SJSA1 (cell line): ENCODE data around the gene ZNF181. TPM values are rescaled to one million over a fixed set of nuclear protein-coding genes. Genes with fewer than 3 reads are reported as not detected.
A peak's percentile ranks its signal among the peaks of the same experiment; 100 is the strongest.
"Not testable (repeated sequence)": the region's sequence is repeated elsewhere in the genome, so short reads cannot be mapped to it uniquely, and the experiment has no call there.

ENCODE experiments used
- DNase-seq, 2 experiments: peaks; one replicate each; pipeline ENCODE4 v3.0.0-alpha.2; 2015 to 2020; ENCODE audit warnings: low spot score in 2 of 2, low read depth in 1 of 2
- H3K27ac ChIP-seq: fragments of 250-450 bp; sonication (Bioruptor Pico); 2 replicates; pipeline ENCODE4 v1.5.1; 2020; ENCODE audit warnings: mild to moderate bottlenecking, moderate library complexity
- H3K27me3 ChIP-seq: fragments of 250-450 bp; sonication (Bioruptor Pico); replicated peaks from 2 replicates; pipeline ENCODE4 v1.5.1; 2020; ENCODE audit warnings: mild to moderate bottlenecking, moderate library complexity
- H3K36me3 ChIP-seq: fragments of 250-450 bp; sonication (Bioruptor Pico); 2 replicates; pipeline ENCODE4 v1.5.1; 2020; ENCODE audit warnings: mild to moderate bottlenecking
- H3K4me1 ChIP-seq: fragments of 250-450 bp; sonication (Bioruptor Pico); replicated peaks from 2 replicates; pipeline ENCODE4 v1.6.1; 2021; ENCODE audit warnings: mild to moderate bottlenecking
- H3K4me3 ChIP-seq: fragments of 250-450 bp; sonication (Bioruptor Pico); 2 replicates; pipeline ENCODE4 v1.5.1; 2020; ENCODE audit warnings: mild to moderate bottlenecking
- H3K9me3 ChIP-seq: fragments of 250-450 bp; sonication (Bioruptor Pico); replicated peaks from 2 replicates; pipeline ENCODE4 v1.5.1; 2020; ENCODE audit warnings: mild to moderate bottlenecking
- total RNA-seq: library from RNA; depleted of rRNA; stranded (reverse); fragments of >200 nt; shearing (Covaris generic); gene quantifications from 2 replicates; pipeline ENCODE4 v1.2.3, GENCODE V29; 2014; rRNA removed

Gene ZNF181
- 15.9 and 26.4 TPM in 2 replicates for total RNA-seq

DNA sequence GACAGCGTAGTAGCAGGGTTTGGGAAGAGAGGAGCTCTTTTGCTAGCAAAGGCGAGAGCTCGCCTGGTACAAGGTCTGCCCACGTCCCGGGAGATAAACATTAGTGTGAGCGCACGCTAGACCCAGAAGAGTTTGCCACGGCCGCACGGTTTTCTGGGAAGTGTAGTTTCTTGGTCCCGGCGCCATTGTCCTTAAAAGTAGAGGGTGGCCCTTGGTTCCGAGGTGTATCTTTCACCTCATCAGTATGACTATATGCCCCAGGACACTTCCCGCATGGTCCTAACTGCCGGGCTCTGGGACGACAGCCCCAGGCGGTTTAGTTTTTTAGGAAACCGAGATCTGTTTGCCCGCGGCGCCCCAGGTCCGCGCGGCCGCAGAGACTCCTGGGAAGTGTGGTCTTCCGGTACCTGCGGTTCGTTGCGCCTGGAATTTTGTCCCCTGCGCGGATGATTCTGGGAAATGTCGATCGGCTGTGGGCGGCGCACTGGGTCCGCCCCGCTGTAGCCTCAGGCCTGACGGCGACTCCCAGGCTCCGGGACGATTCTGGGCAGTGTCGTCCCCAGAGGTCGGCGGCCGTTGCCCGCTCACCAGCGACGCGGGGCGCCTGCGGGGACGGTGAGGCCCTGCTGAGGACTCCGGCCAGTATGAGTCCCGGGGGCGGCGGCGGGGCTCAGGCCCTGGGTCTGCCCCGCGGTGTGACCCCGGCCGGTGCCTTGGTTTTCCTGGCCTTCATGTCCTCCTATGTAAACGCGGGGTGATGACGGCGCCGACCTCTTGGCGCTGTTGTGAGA, at the start of gene ZNF181:
ZNF181 (plus strand) TSS at position 498 of the 791 bp plus-strand sequence. CDS start 795 bp downstream, outside the sequence.
- Histone ChIP-seq H3K4me1 (peaks cover 4% of the 10 kb centered on the region; the same call in 1 of the 2 replicates), H3K27ac (peak within 1 kb of the TSS; percentile 98), H3K36me3 (peaks cover 4% of the 10 kb centered on the region; the same call in 1 of the 2 replicates), H3K9me3 (no peaks in the 10 kb centered on the region), H3K4me3 (peak within 1 kb of the TSS; percentile 79), H3K27me3 (no peaks in the 10 kb centered on the region)
- DNase-seq, result peak; percentile 90 to 95

DNA sequence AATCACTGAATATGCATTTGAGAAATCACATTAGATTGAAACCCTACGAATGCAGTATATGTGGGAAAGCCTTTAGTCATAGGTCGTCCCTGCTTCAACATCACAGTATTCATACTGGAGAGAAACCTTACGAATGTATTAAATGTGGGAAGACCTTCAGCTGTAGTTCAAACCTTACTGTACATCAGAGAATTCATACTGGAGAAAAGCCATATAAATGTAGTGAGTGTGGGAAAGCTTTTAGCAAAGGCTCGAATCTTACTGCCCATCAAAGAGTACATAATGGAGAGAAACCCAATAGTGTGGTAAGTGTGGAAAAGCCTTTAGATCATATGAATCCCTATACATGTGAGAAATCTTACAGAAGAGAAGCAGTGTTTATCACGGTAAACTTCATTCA, 48.8 kb upstream of the ZNF181 start:
- DNase-seq, H3K4me1 ChIP-seq, H3K9me3 ChIP-seq, H3K27ac ChIP-seq, H3K4me3 ChIP-seq, H3K27me3 ChIP-seq: not testable (repeated sequence)
- H3K36me3 ChIP-seq, result peaks cover 45% of the 10 kb centered on the region

DNA sequence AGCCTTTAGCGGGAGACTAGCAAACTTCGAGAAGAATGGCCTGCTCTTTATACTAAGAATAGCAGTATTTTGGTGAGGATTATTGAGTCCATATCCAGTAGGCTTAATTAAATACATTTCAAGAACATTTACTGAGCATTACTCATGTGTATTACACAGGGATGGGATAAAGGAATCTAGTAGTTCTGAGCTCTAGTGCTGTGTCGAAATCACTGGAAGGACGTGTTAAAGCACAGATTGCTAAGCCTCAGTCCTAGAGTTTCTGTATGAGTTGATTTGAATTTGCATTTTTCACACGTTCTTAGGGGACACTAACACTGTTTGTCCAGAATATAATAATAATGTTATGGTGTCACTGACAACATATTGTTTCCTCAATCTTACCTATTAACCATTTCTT, 47.6 kb upstream of the ZNF181 start:
- DNase-seq, result no peak
- peaks cover 34% of the 10 kb centered on the region for H3K36me3 ChIP-seq

GRCh38 chr19:34687348-34687747, 46.7 kb upstream of the ZNF181 start:
- no peak for DNase-seq
- Histone ChIP-seq H3K27me3 (no peaks in the 10 kb centered on the region), H3K9me3 (0 out of 2 replicates have a peak, but pooled peaks cover 5% of the 10 kb centered on the region), H3K27ac (no peak overlapping the region), H3K36me3 (peaks cover 25% of the 10 kb centered on the region), H3K4me3 (no peak overlapping the region), H3K4me1 (no peaks in the 10 kb centered on the region)

More for the DNA sequence above, 47.6 kb upstream of the ZNF181 start:
- Histone ChIP-seq H3K27ac (no peak overlapping the region), H3K4me1 (no peaks in the 10 kb centered on the region), H3K4me3 (no peak overlapping the region), H3K9me3 (0 out of 2 replicates have a peak, but pooled peaks cover 5% of the 10 kb centered on the region), H3K27me3 (no peaks in the 10 kb centered on the region)

DNA sequence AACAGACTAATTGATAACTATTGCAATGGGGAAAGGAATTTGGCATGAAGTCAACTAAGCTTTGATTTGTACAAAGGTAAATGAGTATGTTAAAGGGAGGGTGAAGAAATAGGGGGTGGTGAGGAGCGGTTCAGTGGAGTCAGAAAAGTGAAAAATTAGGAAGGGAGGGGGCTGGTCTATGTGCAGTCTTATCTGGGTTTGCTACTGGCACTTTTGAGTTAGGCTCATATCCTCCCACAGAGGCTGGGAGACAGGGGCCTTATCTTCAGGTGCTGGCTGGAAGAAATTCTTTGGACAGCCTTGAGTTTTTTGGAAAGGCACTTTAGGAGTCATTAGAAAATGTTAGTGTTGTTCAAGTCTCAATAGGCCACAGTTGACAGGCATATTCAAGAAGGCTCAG, 45.5 kb upstream of the ZNF181 start:
- peaks cover 14% of the 10 kb centered on the region for H3K36me3 ChIP-seq
- no peak overlapping the region for H3K4me3 ChIP-seq
- H3K27ac ChIP-seq, result no peak overlapping the region
- no peaks in the 10 kb centered on the region for H3K27me3 ChIP-seq
- DNase-seq, result no peak
- no peaks in the 10 kb centered on the region for H3K4me1 ChIP-seq
- 0 out of 2 replicates have a peak, but pooled peaks cover 5% of the 10 kb centered on the region for H3K9me3 ChIP-seq

GRCh38 chr19:34690372-34690771, 43.7 kb upstream of the ZNF181 start:
- H3K9me3 ChIP-seq, result 0 out of 2 replicates have a peak, but pooled peaks cover 5% of the 10 kb centered on the region
- peaks cover 1% of the 10 kb centered on the region; the same call in 1 of the 2 replicates for H3K36me3 ChIP-seq
- no peak for DNase-seq
- no peak overlapping the region for H3K27ac ChIP-seq
- H3K27me3 ChIP-seq, result no peaks in the 10 kb centered on the region
- no peaks in the 10 kb centered on the region for H3K4me1 ChIP-seq
- H3K4me3 ChIP-seq, result no peak overlapping the region

DNA sequence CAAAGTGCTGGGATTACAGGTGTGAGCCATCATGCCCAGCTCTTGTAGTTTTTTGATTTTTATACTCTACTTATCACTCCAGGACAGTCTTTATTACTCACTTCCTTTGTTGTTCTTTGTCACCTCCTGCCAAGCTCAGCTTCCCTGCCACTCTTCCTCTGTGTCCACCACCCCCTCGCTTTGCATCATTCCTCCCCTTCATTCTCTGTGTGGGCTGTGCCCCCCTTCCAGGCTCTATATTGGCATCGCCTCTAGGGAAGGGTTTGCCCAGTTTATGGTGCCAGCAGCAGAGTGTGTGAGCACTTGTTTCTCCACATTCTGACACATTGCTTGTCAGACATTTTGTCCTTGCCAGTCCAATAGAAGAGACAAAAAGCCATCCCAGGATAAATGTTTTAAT, 41.5 kb upstream of the ZNF181 start:
- H3K27me3 ChIP-seq, result no peaks in the 10 kb centered on the region

GRCh38 chr19:34707661-34708060, 26.4 kb upstream of the ZNF181 start:
- Histone ChIP-seq H3K4me3 (no peak overlapping the region), H3K27ac (no peak overlapping the region), H3K4me1 (no peaks in the 10 kb centered on the region), H3K36me3 (no peaks in the 10 kb centered on the region), H3K9me3 (no peaks in the 10 kb centered on the region; the same call in 1 of the 2 replicates), H3K27me3 (no peaks in the 10 kb centered on the region)
- no peak for DNase-seq

More for the DNA sequence above, 41.5 kb upstream of the ZNF181 start:
- Histone ChIP-seq H3K4me1 (no peaks in the 10 kb centered on the region), H3K36me3 (no peaks in the 10 kb centered on the region), H3K27ac (no peak overlapping the region), H3K4me3 (no peak overlapping the region), H3K9me3 (no peaks in the 10 kb centered on the region)
- DNase-seq, result no peak

DNA sequence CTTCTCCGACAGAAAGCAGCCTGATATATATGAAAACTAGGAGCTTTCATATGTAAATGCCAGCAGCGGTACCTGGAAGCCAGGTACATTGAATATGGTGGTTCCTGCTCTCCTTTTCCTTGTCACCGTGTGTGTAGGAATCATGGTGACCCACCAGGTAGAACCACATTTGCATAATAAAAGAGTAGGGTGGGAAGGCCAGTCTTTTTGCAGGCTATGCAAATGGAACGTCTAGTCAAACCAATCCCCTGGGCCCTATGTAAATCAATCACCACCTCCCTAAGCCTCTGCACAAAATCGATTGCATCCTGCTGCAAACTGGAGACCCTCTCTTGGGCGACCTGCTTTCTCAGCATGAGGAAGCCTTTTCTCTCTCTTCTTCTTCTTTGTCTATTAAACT, 22.2 kb upstream of the ZNF181 start:
- Histone ChIP-seq H3K27ac (no peak overlapping the region), H3K4me3 (no peak overlapping the region), H3K9me3 (no peaks in the 10 kb centered on the region; the same call in 1 of the 2 replicates), H3K27me3 (0 out of 2 replicates have a peak, but pooled peaks cover 8% of the 10 kb centered on the region), H3K36me3 (no peaks in the 10 kb centered on the region), H3K4me1 (no peaks in the 10 kb centered on the region)
- DNase-seq, result no peak

DNA sequence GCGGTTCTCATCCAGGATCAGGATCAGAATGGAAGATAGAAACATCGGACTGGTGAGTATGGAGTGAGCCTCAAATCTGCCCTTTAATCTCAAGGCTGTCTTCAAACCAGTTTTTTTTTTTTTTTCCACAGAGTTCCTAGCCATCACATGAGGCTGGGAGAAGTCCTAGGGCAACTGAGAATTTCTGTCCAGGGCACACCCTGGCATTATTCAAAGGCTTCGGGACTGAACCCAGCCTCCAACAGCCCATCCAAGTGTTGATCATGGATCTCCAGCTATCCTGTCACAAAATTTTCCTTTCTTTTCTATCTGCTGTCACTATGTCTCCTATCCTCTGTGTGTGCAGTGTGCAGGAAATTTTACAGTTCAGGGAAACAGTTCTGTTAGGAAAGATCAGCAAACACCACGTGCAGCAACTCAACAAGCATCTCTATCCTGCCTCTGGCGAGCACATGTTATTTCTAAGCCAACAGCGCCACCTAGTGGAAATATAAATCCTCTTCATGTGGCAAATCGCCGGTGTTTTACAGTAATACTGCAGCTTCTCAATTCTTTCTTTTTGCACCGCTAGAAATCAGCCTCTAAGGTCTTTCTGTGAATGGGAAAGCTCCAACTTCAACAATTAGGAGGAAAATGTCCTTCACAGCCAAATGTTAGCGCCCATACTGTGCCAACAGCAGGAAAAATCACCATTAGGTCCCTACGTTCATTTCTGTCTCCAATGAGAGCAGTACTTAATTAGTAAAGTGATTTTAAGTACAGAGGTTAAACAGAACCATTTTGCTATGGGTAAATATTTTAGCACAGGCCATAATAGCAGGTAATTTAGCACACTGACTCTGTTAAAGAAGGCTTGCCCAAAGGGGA, 21.4 kb upstream of the ZNF181 start:
- no peak overlapping the region for H3K4me3 ChIP-seq
- peak in 1 of 2 experiments; percentile 42 for DNase-seq
- no peaks in the 10 kb centered on the region; the same call in 1 of the 2 replicates for H3K9me3 ChIP-seq
- H3K27me3 ChIP-seq, result 0 out of 2 replicates have a peak, but pooled peaks cover 8% of the 10 kb centered on the region
- no peaks in the 10 kb centered on the region for H3K36me3 ChIP-seq
- no peak overlapping the region for H3K27ac ChIP-seq
- H3K4me1 ChIP-seq, result no peaks in the 10 kb centered on the region

- no peak overlapping the region for H3K27ac ChIP-seq
These were observed 20.8 kb upstream of the ZNF181 start for GRCh38 chr19:34713262-34713637.

DNA sequence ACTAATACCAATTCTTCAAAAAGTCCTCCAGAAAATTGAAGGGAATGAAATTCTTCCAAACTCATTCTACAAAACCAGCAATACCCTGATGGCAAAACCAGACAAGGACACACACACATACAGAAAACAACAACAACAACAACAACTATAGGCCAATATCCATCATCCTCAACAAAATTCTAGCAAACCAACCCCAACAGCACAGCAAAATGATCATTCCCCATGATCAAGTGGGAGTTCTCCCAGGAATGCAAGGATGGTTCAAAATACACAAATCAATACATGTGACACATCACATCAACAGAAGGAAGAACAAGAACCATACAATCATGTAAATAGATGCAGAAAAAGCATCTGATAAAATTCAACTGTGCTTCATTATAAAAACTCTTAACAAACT, 18.7 kb upstream of the ZNF181 start:
- no peaks in the 10 kb centered on the region for H3K4me1 ChIP-seq
- H3K36me3 ChIP-seq, result no peaks in the 10 kb centered on the region
- no peak overlapping the region for H3K4me3 ChIP-seq

More at GRCh38 chr19:34713262-34713637, 20.8 kb upstream of the ZNF181 start:
- Histone ChIP-seq H3K36me3 (no peaks in the 10 kb centered on the region), H3K4me1 (no peaks in the 10 kb centered on the region), H3K27me3 (0 out of 2 replicates have a peak, but pooled peaks cover 8% of the 10 kb centered on the region), H3K4me3 (no peak overlapping the region), H3K9me3 (no peaks in the 10 kb centered on the region)
- DNase-seq, result no peak

GRCh38 chr19:34722353-34722752, 11.7 kb upstream of the ZNF181 start:
- H3K27me3 ChIP-seq, result peaks cover 12% of the 10 kb centered on the region
- no peak overlapping the region for H3K4me3 ChIP-seq

More for the DNA sequence above, 18.7 kb upstream of the ZNF181 start:
- DNase-seq, result no peak
- H3K27ac ChIP-seq, result no peak overlapping the region
- H3K9me3 ChIP-seq, result no peaks in the 10 kb centered on the region
- 0 out of 2 replicates have a peak, but pooled peaks cover 10% of the 10 kb centered on the region for H3K27me3 ChIP-seq

More at GRCh38 chr19:34722353-34722752, 11.7 kb upstream of the ZNF181 start:
- no peak for DNase-seq
- no peaks in the 10 kb centered on the region for H3K36me3 ChIP-seq
- no peak overlapping the region for H3K27ac ChIP-seq
- no peaks in the 10 kb centered on the region for H3K9me3 ChIP-seq
- H3K4me1 ChIP-seq, result no peaks in the 10 kb centered on the region
